Measurements from ENCODE around the gene DUSP3. TPM values are rescaled to one million over a fixed set of nuclear protein-coding genes. Genes with fewer than 3 reads are reported as not detected.

Gene DUSP3
- total RNA-seq, 1 donor from 2014 or later: 54.6 TPM

DNA sequence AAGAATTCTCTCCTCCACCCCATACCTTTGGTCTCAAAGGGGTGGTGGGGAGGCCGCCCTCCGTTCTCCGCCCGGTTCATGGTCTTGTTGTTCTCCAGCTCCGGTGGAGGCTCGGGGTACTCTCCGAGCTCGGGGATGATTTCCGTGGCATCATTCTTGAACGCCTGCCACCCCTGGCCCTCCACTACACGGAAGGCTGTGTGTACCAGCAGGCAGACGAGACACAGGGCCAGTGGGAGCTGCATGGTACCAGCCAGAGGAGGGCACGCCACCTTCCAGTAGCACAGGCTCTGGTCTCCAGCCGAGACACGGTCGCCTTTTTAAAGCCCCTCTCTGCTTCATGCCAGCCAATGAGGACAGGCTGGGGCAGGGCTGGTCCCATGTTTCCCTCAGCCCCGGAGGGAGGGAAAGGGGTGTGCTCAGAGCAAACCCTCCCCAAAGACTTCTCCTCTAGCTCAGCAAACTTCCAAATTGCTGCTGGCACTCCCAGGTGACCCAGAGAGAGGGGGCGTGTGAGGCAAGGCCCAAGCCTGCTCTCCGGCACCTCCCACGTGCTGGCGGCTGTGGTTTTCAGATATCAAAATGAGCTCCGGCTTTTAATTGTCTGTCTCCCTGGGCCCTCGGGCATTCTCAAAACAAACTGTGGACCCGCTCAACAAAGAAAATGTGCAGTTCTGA is 20.1 kb downstream of the DUSP3 start, which contains the start of gene SOST:
Gene SOST (minus strand): TSS at position 295 of the 678 bp plus-strand sequence. CDS start 50 bp downstream, at position 245.
- DNase-seq: no peak
- no peak within 1 kb of the TSS for H3K4me3 Mint-ChIP-seq (ENCODE audit: unreplicated experiment)
- no peak within 1 kb of the TSS for H3K27ac Mint-ChIP-seq (ENCODE audit: unreplicated experiment)
- H3K27me3 Mint-ChIP-seq (ENCODE audit: unreplicated experiment): peaks cover 7% of the 10 kb centered on the region
- TF ChIP-seq, protein P1, sequence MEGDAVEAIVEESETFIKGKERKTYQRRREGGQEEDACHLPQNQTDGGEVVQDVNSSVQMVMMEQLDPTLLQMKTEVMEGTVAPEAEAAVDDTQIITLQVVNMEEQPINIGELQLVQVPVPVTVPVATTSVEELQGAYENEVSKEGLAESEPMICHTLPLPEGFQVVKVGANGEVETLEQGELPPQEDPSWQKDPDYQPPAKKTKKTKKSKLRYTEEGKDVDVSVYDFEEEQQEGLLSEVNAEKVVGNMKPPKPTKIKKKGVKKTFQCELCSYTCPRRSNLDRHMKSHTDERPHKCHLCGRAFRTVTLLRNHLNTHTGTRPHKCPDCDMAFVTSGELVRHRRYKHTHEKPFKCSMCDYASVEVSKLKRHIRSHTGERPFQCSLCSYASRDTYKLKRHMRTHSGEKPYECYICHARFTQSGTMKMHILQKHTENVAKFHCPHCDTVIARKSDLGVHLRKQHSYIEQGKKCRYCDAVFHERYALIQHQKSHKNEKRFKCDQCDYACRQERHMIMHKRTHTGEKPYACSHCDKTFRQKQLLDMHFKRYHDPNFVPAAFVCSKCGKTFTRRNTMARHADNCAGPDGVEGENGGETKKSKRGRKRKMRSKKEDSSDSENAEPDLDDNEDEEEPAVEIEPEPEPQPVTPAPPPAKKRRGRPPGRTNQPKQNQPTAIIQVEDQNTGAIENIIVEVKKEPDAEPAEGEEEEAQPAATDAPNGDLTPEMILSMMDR (IDR thresholded peaks at IDR 0.05; ENCODE audit: partially characterized antibody, unreplicated experiment): no peak
- H3K36me3 Mint-ChIP-seq (ENCODE audit: unreplicated experiment): no peaks in the 10 kb centered on the region
- no peaks in the 10 kb centered on the region for H3K9me3 Mint-ChIP-seq (ENCODE audit: unreplicated experiment)
- no peaks in the 10 kb centered on the region for H3K4me1 Mint-ChIP-seq (ENCODE audit: low read depth, unreplicated experiment)

DNA sequence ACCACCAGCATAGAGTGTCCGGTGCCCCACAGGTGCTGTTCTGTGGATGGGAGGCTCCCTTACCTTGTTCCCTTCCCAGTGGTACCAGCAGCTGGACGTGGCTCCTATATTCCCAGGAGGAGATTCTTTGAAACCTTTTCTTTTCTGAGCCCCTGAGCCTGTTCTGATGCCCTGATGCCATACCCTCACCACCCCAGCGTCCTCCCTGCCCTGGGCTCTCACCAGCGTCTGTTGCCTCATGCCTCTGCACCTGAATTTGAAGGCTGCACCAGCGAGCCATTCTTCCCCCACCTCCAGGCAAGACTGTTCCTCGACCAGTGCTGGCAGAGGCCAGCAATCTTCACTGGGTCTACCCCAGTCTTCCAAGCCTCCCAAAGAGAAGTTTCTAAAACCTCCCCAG is 20.7 kb downstream of the DUSP3 start:
- H3K4me1 Mint-ChIP-seq (ENCODE audit: low read depth, unreplicated experiment): no peaks in the 10 kb centered on the region
- no peaks in the 10 kb centered on the region for H3K36me3 Mint-ChIP-seq (ENCODE audit: unreplicated experiment)
- H3K27ac Mint-ChIP-seq (ENCODE audit: unreplicated experiment): no peak overlapping the region
- H3K4me3 Mint-ChIP-seq (ENCODE audit: unreplicated experiment): no peak overlapping the region
- H3K9me3 Mint-ChIP-seq (ENCODE audit: unreplicated experiment): no peaks in the 10 kb centered on the region
- H3K27me3 Mint-ChIP-seq (ENCODE audit: unreplicated experiment): peaks cover 7% of the 10 kb centered on the region
- TF ChIP-seq, protein P1 (IDR thresholded peaks at IDR 0.05; ENCODE audit: partially characterized antibody, unreplicated experiment): no peak
- DNase-seq: no peak

DNA sequence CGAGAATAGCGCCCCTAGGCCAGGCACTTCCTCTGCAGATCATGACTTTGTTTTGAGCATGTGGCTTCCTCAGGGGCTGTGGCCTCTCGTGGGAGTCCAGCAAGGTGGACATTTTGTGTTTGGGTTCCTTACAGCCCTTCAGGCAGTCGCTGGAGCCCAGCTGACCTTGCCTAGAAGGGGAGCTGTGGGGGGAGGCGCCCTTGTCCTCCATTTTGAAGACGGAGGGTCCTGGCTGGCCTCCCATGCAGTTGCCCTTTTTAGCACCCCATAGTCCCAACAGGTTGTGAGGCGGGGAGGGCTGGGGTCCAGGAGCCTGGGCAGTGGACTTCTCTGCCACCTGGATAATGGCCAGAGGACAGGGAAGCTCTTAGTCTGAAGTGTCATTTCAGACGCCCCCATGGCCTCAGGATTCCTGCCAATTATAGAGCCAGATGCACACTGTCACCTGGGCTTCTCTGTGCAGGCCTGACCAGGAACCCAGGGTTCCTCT is 21.6 kb downstream of the DUSP3 start:
- Mint-ChIP-seq H3K27ac (ENCODE audit: unreplicated experiment) (no peak overlapping the region), H3K27me3 (ENCODE audit: unreplicated experiment) (peaks cover 9% of the 10 kb centered on the region)
- TF ChIP-seq, protein P1 (IDR thresholded peaks at IDR 0.05; ENCODE audit: partially characterized antibody, unreplicated experiment): no peak

DNA sequence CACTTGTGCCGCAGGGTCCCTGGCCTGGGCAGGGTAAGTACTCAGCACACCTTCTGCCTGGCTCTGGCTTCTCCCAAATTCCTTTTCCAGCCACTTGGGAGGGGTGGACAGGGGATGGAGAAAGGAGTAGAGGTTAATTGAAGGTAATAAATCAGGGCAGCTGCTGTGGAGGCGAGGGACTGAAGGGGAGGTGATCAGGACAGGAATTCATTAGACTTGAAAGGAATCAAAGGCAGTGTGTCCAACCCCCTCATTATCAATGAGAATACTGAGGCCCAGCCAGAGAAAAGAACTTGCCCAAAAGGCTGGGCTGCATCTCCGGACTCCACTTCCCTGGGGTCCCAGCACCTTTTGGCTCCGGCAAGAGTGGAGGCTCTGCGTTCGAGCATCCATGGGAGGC is 22.6 kb downstream of the DUSP3 start:
- no peaks in the 10 kb centered on the region for H3K36me3 Mint-ChIP-seq (ENCODE audit: unreplicated experiment)
- peaks cover 9% of the 10 kb centered on the region for H3K27me3 Mint-ChIP-seq (ENCODE audit: unreplicated experiment)
- H3K4me1 Mint-ChIP-seq (ENCODE audit: low read depth, unreplicated experiment): no peaks in the 10 kb centered on the region
- H3K9me3 Mint-ChIP-seq (ENCODE audit: unreplicated experiment): no peaks in the 10 kb centered on the region
- TF ChIP-seq, protein P1 (IDR thresholded peaks at IDR 0.05; ENCODE audit: partially characterized antibody, unreplicated experiment): no peak
- H3K4me3 Mint-ChIP-seq (ENCODE audit: unreplicated experiment): peak overlapping the region; percentile 57
- no peak for DNase-seq
- H3K27ac Mint-ChIP-seq (ENCODE audit: unreplicated experiment): no peak overlapping the region

More for the DNA sequence above, 21.6 kb downstream of the DUSP3 start:
- H3K36me3 Mint-ChIP-seq (ENCODE audit: unreplicated experiment): no peaks in the 10 kb centered on the region
- no peaks in the 10 kb centered on the region for H3K4me1 Mint-ChIP-seq (ENCODE audit: low read depth, unreplicated experiment)
- H3K4me3 Mint-ChIP-seq (ENCODE audit: unreplicated experiment): no peak overlapping the region
- DNase-seq: no peak
- H3K9me3 Mint-ChIP-seq (ENCODE audit: unreplicated experiment): no peaks in the 10 kb centered on the region

DNA sequence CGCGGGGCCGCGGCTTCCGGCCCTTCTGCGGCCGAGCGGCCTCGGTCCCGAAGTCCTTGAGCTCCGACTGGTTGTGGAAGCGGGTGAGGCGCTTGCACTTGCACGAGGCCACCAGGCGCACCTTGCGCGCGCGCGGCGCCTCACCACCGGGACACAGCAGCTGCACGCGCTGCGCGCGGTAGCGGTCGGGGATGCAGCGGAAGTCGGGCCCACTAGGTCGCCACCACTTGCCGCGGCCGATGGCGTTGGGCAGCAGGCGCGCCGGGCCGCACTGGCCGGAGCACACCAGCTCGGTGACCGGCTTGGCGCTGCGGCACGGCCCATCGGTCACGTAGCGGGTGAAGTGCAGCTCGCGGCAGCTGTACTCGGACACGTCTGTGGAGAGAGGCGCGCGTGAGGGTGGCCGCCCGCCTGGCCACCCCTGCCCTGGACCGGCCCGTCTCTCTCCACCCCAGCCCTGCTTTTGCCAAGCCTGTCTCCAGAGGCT is 23.3 kb downstream of the DUSP3 start:
- peak; percentile 65 for DNase-seq
- H3K4me1 Mint-ChIP-seq (ENCODE audit: low read depth, unreplicated experiment): no peaks in the 10 kb centered on the region
- no peak overlapping the region for H3K27ac Mint-ChIP-seq (ENCODE audit: unreplicated experiment)
- TF ChIP-seq, protein P1 (IDR thresholded peaks at IDR 0.05; ENCODE audit: partially characterized antibody, unreplicated experiment): peak; percentile 34
- peak overlapping the region; percentile 57 for H3K4me3 Mint-ChIP-seq (ENCODE audit: unreplicated experiment)
- H3K27me3 Mint-ChIP-seq (ENCODE audit: unreplicated experiment): peaks cover 9% of the 10 kb centered on the region
- H3K9me3 Mint-ChIP-seq (ENCODE audit: unreplicated experiment): no peaks in the 10 kb centered on the region
- H3K36me3 Mint-ChIP-seq (ENCODE audit: unreplicated experiment): no peaks in the 10 kb centered on the region
